GM18858 (cell line): ENCODE results near the gene GLDN.

Source experiments
- ATAC-seq: cut with Tn5 transposase; IDR thresholded peaks from one replicate; pipeline ENCODE4 v1.9.1; 2021; ENCODE audit not compliant: unreplicated experiment

GLDN gene

GRCh38 chr15:51322621-51323296, 18.7 kb upstream of the GLDN start:
- ATAC-seq: no peak

- ATAC-seq: no peak
These were observed 17.7 kb upstream of the GLDN start for GRCh38 chr15:51323749-51324148.

GRCh38 chr15:51325167-51325566, 16.3 kb upstream of the GLDN start:
- no peak for ATAC-seq

GRCh38 chr15:51327081-51327480, 14.4 kb upstream of the GLDN start:
- ATAC-seq: no peak

GRCh38 chr15:51328926-51329325, 12.5 kb upstream of the GLDN start:
- ATAC-seq: no peak

GRCh38 chr15:51331141-51331540, 10.3 kb upstream of the GLDN start:
- no peak for ATAC-seq

GRCh38 chr15:51332206-51333147, 9.0 kb upstream of the GLDN start:
- no peak for ATAC-seq

GRCh38 chr15:51333571-51333970, 7.9 kb upstream of the GLDN start:
- no peak for ATAC-seq

- ATAC-seq: no peak
These were observed 7.4 kb upstream of the GLDN start for GRCh38 chr15:51334011-51334451.

GRCh38 chr15:51335087-51335486, 6.4 kb upstream of the GLDN start:
- ATAC-seq: no peak

GRCh38 chr15:51335538-51336410, 5.7 kb upstream of the GLDN start:
- ATAC-seq: peak; percentile 70

GRCh38 chr15:51338496-51338895, 3.0 kb upstream of the GLDN start, which contains the start of gene CYP19A1:
CYP19A1 (minus strand) TSS chr15:51338596; CDS start chr15:51242912, 95,684 bp downstream.
- no peak for ATAC-seq

- ATAC-seq: no peak
These were observed 958 bp downstream of the GLDN start for GRCh38 chr15:51342227-51342999.

- ATAC-seq: no peak
These were observed 2.0 kb downstream of the GLDN start for GRCh38 chr15:51343466-51343865.

- no peak for ATAC-seq
These were observed 4.7 kb downstream of the GLDN start for GRCh38 chr15:51346136-51346535.

GRCh38 chr15:51348688-51349087, 7.2 kb downstream of the GLDN start:
- ATAC-seq: peak; percentile 97

GRCh38 chr15:51349156-51349844, 7.8 kb downstream of the GLDN start:
- no peak for ATAC-seq

- ATAC-seq: no peak
These were observed 9.3 kb downstream of the GLDN start for GRCh38 chr15:51350723-51351122.

GRCh38 chr15:51353976-51354375, 12.5 kb downstream of the GLDN start:
- ATAC-seq: no peak

GRCh38 chr15:51355096-51355495, 13.6 kb downstream of the GLDN start:
- no peak for ATAC-seq
